Mononuclear cell (primary cell): ENCODE measurements around the gene SLC10A6. TPM values are rescaled to one million over a fixed set of nuclear protein-coding genes. Genes with fewer than 3 reads are reported as not detected.

Source experiments
- H3K27me3 ChIP-seq: 2 replicates; pipeline ENCODE4 v1.6.0; 2011; ENCODE audit warnings: low read length, control low read depth; ENCODE audit not compliant: insufficient read depth
- H3K4me1 ChIP-seq: 2 replicates; pipeline ENCODE4 v1.5.1; 2011; ENCODE audit warnings: mild to moderate bottlenecking, low read length, control low read depth; ENCODE audit not compliant: insufficient read depth
- H3K4me3 ChIP-seq: 2 replicates; pipeline ENCODE4 v1.5.1; 2011; ENCODE audit warnings: mild to moderate bottlenecking, low read length, moderate library complexity
- H3K9me3 ChIP-seq: 2 replicates; pipeline ENCODE4 v1.5.1; 2011; ENCODE audit warnings: low read depth, mild to moderate bottlenecking, control low read depth, low read length
- total RNA-seq: library from RNA; depleted of rRNA; stranded (reverse); fragments of >200 nt; gene quantifications from one replicate; pipeline ENCODE4 v1.2.3, GENCODE V29; 2012

The SLC10A6 gene
- total RNA-seq, 1 donor = not detected

DNA sequence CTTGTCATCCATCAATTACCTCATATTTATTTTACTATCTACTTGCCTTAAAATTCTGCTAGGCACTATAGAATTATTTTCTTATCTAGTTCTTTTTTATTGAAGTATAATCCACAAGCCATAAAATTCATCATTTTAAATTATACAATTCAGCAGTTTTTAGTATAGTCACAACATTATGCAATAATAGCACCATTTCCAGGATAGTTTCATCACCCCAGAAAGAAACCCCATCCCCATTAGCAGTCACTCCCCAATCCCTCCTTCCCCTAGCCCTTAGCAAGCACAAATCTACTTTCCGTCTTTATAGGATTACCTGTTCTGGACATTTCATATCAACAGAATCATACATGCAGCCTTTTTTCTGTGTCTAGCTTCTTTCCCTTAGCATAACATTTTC lies 15.6 kb downstream of the SLC10A6 start:
- no peak overlapping the region for H3K4me3 ChIP-seq
- no peaks in the 10 kb centered on the region for H3K27me3 ChIP-seq
- H3K4me1 ChIP-seq = no peaks in the 10 kb centered on the region
- no peaks in the 10 kb centered on the region for H3K9me3 ChIP-seq

DNA sequence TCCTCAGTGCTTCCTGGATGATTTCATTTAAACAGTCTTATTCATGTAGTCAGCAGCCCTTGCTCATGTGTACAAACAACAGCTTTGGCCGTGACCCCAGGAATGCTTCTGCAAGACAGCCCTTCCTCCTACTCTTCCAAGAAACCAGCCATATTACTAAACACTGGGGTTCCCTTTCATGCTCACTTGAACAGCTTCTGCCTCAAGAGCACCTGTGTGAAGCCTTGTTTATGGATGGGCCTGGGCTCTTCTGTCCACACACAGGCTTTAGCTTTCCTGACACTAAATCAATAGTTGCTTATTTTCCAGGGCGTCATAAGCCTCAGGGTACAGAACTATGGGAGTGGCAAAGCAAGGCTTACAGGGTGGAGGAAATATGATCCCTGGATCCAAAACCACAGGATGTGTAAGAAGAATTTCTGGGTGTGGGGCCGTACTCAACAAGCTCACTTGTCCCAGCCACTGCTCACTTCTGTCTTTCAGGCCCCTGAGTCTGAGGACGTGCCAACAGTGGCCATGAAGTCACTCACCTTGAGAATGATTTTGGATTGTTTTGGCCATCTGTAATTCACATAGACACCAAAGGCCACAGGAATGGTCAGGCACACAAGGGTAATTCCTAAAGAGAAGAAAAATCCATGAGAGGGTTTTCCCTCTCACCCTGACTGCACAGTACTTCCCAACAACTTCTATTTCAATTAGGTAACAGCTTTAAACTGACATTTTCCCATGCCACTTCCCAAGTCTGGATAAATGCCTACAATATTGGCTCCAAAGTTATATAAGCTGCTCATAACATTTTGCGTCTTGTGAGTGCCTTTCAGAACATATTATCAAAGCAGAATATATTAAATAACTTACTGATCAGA lies 17.7 kb downstream of the SLC10A6 start:
- no peak overlapping the region for H3K4me3 ChIP-seq
- H3K4me1 ChIP-seq = no peaks in the 10 kb centered on the region
- H3K9me3 ChIP-seq = no peaks in the 10 kb centered on the region
- no peaks in the 10 kb centered on the region for H3K27me3 ChIP-seq

DNA sequence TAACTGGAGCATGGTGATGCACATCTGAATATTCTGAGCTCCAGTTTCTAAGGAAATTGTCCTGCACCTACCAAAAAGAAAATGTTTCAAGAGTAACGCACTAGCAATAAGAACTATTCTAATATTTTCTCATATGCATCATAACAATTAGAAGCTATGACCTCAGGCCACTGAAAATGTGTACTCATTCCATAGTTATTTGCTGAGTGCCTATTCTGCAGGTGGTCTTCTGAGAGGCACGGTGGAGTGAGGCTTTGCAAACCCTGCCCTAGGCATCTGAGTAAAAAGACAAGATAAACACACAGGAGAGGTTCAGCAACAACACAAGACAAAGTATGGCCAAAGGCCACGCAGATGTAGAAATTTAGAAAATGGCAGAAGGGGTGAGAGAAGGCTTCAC lies 23.7 kb downstream of the SLC10A6 start:
- Histone ChIP-seq H3K27me3 (no peaks in the 10 kb centered on the region), H3K4me1 (no peaks in the 10 kb centered on the region), H3K9me3 (no peaks in the 10 kb centered on the region), H3K4me3 (no peak overlapping the region)

DNA sequence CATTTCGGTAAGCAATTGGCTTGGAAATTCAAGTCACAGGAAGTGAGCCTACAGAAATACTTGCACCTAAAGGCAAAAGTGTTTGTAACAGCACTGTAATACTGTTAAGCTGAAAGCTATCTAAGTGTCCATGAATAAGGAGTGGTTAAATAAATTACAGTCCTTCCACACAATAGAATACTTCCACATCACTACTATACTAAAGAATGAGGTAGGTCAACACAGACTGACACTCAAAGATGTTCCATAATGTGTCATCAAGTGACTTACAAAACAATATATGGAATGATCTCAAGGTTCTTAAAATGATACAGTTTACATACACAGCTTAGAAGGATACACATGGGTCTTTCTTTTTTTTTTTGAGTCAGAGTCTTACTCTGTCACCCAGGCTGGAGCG lies 27.0 kb downstream of the SLC10A6 start:
- Histone ChIP-seq H3K4me3 (no peak overlapping the region), H3K9me3 (no peaks in the 10 kb centered on the region), H3K4me1 (no peaks in the 10 kb centered on the region), H3K27me3 (no peaks in the 10 kb centered on the region)

- Histone ChIP-seq H3K9me3 (no peaks in the 10 kb centered on the region), H3K4me1 (no peaks in the 10 kb centered on the region), H3K27me3 (no peaks in the 10 kb centered on the region), H3K4me3 (no peak overlapping the region)
Observed at GRCh38 chr4:86821151-86821550, 28.0 kb downstream of the SLC10A6 start.

- H3K9me3 ChIP-seq = no peaks in the 10 kb centered on the region
- no peak overlapping the region for H3K4me3 ChIP-seq
- H3K4me1 ChIP-seq = no peaks in the 10 kb centered on the region
Observed at GRCh38 chr4:86819561-86819960, 29.6 kb downstream of the SLC10A6 start.

GRCh38 chr4:86818841-86819240 lies 30.3 kb downstream of the SLC10A6 start:
- Histone ChIP-seq H3K4me3 (no peak overlapping the region), H3K4me1 (no peaks in the 10 kb centered on the region), H3K9me3 (no peaks in the 10 kb centered on the region), H3K27me3 (no peaks in the 10 kb centered on the region)

More at GRCh38 chr4:86819561-86819960, 29.6 kb downstream of the SLC10A6 start:
- H3K27me3 ChIP-seq = no peaks in the 10 kb centered on the region

DNA sequence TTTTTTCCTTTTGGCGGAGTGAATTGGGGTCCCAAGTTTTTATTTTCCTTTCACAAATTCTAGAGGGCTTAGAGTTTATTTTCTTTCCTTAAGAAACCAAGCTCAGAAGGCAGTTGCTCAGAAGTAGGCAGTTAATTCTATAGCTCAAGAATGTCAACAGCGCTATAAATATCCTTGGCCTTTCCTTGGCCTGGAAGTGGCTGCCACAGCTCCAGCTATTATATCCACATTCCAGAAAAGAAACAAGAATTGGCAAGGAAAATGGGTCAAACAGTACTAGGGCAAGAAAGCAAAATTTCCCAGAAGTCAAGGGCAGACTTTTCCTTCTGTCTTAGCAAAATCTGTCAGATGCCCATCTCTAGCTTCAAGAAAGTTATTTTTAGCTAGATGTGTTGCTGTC lies 31.0 kb downstream of the SLC10A6 start:
- H3K9me3 ChIP-seq = no peaks in the 10 kb centered on the region
- H3K4me3 ChIP-seq = no peak overlapping the region
- H3K27me3 ChIP-seq = no peaks in the 10 kb centered on the region
- H3K4me1 ChIP-seq = no peaks in the 10 kb centered on the region

DNA sequence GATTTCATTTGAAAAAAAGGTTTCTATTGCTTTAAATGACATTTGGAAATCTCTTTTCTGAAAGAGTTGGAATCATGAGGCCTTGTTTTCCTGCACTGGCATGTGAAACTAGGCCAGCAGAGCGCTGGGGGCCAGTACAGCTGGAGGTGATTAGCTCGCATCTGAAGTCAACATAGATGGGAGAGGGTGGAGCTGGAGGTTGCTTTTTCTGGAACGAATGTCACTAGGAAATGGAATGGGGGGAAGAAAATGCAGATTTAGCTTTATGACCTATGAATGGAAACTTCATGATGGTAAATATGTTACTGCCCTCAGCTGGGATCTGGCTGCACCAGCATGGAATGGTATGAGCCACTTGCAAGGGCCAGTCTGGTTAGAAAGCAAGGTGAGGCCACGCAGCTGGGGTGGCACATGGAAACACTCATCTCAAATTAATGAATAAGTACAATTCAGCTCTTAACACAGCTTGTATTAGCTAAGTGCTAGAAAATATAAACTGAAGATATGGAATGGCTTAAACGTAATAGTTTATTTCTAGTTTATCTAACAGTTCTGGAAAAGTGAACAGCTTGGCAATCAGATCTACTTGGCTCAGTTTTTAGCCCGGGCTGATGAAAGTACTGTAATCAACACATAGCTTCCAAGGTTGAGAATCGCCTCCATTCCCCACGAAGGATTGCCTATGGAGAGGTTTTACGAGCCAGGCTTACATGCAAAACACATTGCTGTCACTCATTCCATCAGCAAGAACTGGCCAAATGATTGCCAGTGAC lies 32.5 kb downstream of the SLC10A6 start:
- Histone ChIP-seq H3K4me1 (no peaks in the 10 kb centered on the region), H3K9me3 (no peaks in the 10 kb centered on the region), H3K27me3 (no peaks in the 10 kb centered on the region), H3K4me3 (no peak overlapping the region)

GRCh38 chr4:86815653-86816052 lies 33.5 kb downstream of the SLC10A6 start:
- Histone ChIP-seq H3K4me3 (no peak overlapping the region), H3K27me3 (no peaks in the 10 kb centered on the region), H3K4me1 (no peaks in the 10 kb centered on the region)

DNA sequence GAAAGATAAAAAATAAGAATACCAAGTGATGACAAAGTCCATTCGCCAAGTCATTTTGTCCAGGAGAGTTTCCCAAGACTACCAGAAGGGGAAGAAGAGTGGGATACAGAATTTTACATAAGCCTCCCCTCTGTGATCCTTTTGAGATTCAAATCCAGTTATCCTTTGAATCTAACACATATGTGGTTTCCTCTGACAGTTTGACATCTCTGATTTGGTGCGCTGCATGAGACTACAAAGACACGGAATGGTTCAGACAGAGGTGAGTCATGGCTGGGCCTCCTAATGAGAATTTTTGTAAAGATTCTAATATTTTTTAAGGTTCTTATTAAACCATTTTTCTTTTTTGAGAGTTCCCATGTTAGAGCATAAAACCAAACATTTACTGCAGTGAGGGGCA lies 38.3 kb downstream of the SLC10A6 start:
- H3K4me3 ChIP-seq = no peak overlapping the region
- no peaks in the 10 kb centered on the region for H3K4me1 ChIP-seq
- no peaks in the 10 kb centered on the region for H3K9me3 ChIP-seq
- H3K27me3 ChIP-seq = no peaks in the 10 kb centered on the region

More at GRCh38 chr4:86815653-86816052, 33.5 kb downstream of the SLC10A6 start:
- no peaks in the 10 kb centered on the region for H3K9me3 ChIP-seq

DNA sequence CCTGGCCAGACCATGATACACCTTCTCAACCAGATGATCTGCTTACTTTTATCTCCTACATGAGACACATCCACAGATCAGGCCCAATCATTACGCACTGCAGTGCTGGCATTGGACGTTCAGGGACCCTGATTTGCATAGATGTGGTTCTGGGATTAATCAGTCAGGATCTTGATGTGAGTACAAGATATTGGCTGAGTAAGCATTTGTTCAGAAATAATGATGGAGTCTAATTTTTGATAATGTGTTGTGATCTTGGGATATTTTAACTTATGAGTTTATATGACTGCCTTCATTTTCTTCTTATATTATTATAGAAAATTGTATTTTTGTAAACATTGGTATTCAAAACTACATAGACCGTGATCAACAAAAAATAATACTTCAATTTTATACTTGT lies 39.4 kb downstream of the SLC10A6 start:
- Histone ChIP-seq H3K4me1 (no peaks in the 10 kb centered on the region), H3K4me3 (no peak overlapping the region), H3K9me3 (no peaks in the 10 kb centered on the region), H3K27me3 (no peaks in the 10 kb centered on the region)

DNA sequence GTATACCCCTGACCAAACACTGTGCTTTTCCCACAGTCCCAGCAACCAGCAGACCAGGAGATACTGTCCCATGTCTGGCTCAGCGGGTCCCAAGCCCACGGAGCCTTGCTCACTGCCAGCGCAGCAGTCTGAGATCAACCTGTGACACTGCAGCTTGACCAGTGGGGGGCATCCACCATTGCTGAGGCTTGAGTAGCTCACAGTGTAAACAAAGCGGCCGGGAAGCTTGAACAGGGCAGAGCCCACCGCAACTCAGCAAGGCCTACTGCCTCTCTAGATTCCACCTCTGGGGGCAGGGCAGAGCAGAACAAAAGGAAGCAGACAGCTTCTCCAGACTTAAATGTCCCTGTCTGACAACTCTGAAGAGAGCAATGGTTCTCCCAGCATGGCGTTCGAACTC lies 58.1 kb downstream of the SLC10A6 start:
- Histone ChIP-seq H3K27me3 (no peaks in the 10 kb centered on the region), H3K4me1 (no peaks in the 10 kb centered on the region), H3K4me3 (no peak overlapping the region), H3K9me3 (no peaks in the 10 kb centered on the region)

DNA sequence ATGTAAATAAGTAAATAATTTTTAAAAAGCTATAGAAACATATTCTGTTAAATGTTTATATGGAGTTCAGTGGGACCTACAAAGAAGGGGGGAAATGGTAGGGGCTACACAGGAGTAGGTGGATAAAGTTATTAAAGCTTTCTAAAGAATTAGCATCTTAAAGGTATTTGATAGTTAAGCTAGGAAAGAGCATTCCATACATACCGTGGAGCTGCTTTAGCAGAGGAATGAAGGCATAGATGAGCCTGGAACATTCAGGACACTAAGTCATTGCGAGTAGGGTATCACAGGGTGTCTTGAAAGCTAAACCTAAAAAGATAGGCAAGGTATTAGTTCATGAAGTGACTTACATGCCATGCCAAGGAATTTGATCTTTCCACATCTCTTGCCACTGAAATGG lies 60.4 kb downstream of the SLC10A6 start:
- H3K27me3 ChIP-seq = no peaks in the 10 kb centered on the region
- no peak overlapping the region for H3K4me3 ChIP-seq
- H3K4me1 ChIP-seq = no peaks in the 10 kb centered on the region
- no peaks in the 10 kb centered on the region for H3K9me3 ChIP-seq

DNA sequence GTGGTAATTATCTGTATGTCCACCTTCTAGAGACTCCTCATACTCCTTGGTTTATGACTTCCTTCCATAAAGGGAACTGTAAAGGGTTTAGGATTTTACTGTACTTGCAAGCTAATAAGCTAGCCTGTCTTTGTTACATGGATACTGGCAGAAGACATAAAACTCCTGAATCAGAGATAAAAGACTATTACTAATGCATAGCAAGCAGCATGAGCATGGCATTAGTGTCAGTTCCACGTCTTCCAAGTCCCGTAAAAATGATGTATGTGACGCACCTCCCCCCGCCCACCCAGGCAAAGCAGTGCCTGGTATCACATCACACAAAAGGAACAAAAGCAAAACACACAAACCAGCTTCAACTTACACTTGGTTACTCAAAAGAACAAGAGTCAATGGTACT lies 71.0 kb downstream of the SLC10A6 start:
- Histone ChIP-seq H3K4me3 (no peak overlapping the region), H3K9me3 (no peaks in the 10 kb centered on the region), H3K4me1 (no peaks in the 10 kb centered on the region), H3K27me3 (no peaks in the 10 kb centered on the region)
